Vagina (tissue), 2 donors: ENCODE results near the gene VIPR2.

Experiments
- POLR2A ChIP-seq, 2 donors: fragments of 450-650 bp; IDR thresholded peaks; one replicate each; pipeline ENCODE4 v1.6.1; 2017; ENCODE audit warnings: antibody characterized with exemption in 2 of 2, mild to moderate bottlenecking in 2 of 2, moderate library complexity in 2 of 2
- TF ChIP-seq, protein P1 (sequence below), 3 experiments: fragments of 450-650 bp in 2 of 3; fragments of 200-600 bp in 1 of 3; sonication (generic) in 1 of 3; IDR thresholded peaks; one replicate each; pipeline ENCODE4 v1.5.1; 2017 to 2019; ENCODE audit warnings: antibody characterized with exemption in 3 of 3, mild to moderate bottlenecking in 2 of 3, moderate library complexity in 2 of 3

DNA sequence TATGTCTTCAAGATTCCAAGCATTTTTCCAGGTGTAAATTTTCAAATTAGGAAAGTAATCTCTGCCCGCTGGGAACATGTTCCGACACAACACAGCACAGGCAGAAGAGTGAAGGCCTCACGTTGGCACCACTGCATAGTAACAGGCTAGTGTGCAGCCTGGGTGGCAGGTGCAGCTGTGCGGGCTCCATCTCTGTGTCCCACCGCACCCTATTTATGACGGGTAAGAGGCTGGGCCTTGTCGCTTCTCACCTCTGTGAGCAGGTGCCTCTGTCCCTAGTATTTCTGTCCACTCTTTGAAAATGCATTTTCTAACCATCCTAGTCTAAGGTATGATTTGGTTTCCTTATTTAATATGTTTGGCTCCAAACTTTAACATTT is 24.1 kb downstream of the VIPR2 start:
- TF ChIP-seq, protein P1, sequence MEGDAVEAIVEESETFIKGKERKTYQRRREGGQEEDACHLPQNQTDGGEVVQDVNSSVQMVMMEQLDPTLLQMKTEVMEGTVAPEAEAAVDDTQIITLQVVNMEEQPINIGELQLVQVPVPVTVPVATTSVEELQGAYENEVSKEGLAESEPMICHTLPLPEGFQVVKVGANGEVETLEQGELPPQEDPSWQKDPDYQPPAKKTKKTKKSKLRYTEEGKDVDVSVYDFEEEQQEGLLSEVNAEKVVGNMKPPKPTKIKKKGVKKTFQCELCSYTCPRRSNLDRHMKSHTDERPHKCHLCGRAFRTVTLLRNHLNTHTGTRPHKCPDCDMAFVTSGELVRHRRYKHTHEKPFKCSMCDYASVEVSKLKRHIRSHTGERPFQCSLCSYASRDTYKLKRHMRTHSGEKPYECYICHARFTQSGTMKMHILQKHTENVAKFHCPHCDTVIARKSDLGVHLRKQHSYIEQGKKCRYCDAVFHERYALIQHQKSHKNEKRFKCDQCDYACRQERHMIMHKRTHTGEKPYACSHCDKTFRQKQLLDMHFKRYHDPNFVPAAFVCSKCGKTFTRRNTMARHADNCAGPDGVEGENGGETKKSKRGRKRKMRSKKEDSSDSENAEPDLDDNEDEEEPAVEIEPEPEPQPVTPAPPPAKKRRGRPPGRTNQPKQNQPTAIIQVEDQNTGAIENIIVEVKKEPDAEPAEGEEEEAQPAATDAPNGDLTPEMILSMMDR (IDR thresholded peaks at IDR 0.05), result no peak
- TF ChIP-seq POLR2A (IDR thresholded peaks at IDR 0.05), result no peak
